MM.1S (cell line): ENCODE measurements around the gene LRRC4B.

ENCODE experiments used
- DNase-seq: peaks from one replicate; pipeline ENCODE4 v3.0.0-alpha.2; 2015
- H2AFZ ChIP-seq: fragments of 300-600 bp; sonication (generic); 2 replicates; pipeline ENCODE4 v1.6.0; 2016; ENCODE audit warnings: antibody characterized with exemption, low read length
- H3F3A ChIP-seq: fragments of 300-600 bp; sonication (generic); 2 replicates; pipeline ENCODE4 v1.6.1; 2016; ENCODE audit warnings: mild to moderate bottlenecking, antibody characterized with exemption, low read length, moderate library complexity, mixed read lengths; ENCODE audit not compliant: insufficient read depth
- H3K27ac ChIP-seq: fragments of 300-600 bp; sonication (generic); 2 replicates; pipeline ENCODE4 v1.5.1; 2016; ENCODE audit warnings: mild to moderate bottlenecking, low read length
- H3K27me3 ChIP-seq: fragments of 300-600 bp; sonication (generic); replicated peaks from 2 replicates; pipeline ENCODE4 v1.6.0; 2016; ENCODE audit warnings: low read length; ENCODE audit not compliant: insufficient read depth
- H3K36me3 ChIP-seq: fragments of 300-600 bp; sonication (generic); replicated peaks from 2 replicates; pipeline ENCODE4 v1.6.1; 2016; ENCODE audit warnings: mild to moderate bottlenecking, low read length, mixed read lengths; ENCODE audit not compliant: insufficient read depth
- H3K4me1 ChIP-seq: fragments of 300-600 bp; sonication (generic); 2 replicates; pipeline ENCODE4 v1.6.1; 2016; ENCODE audit warnings: low read length, mixed read lengths
- H3K4me2 ChIP-seq: fragments of 300-600 bp; sonication (generic); 2 replicates; pipeline ENCODE4 v1.6.0; 2016; ENCODE audit warnings: low read depth, low read length
- H3K4me3 ChIP-seq: fragments of 300-600 bp; sonication (generic); 2 replicates; pipeline ENCODE4 v1.5.1; 2016; ENCODE audit warnings: low read length, mixed read lengths
- H3K79me2 ChIP-seq: fragments of 300-600 bp; sonication (generic); 2 replicates; pipeline ENCODE4 v1.6.1; 2016; ENCODE audit warnings: mixed run types, low read length, mixed read lengths
- H3K9ac ChIP-seq: fragments of 300-600 bp; sonication (generic); 2 replicates; pipeline ENCODE4 v1.6.1; 2016; ENCODE audit warnings: low read length, mixed read lengths
- H3K9me2 ChIP-seq: fragments of 300-600 bp; sonication (generic); replicated peaks from 2 replicates; pipeline ENCODE4 v1.6.1; 2016; ENCODE audit warnings: mild to moderate bottlenecking, low read length, mixed read lengths; ENCODE audit not compliant: insufficient read depth
- H3K9me3 ChIP-seq: fragments of 300-600 bp; sonication (generic); replicated peaks from 2 replicates; pipeline ENCODE4 v1.6.1; 2016; ENCODE audit warnings: mild to moderate bottlenecking, low read length, mixed read lengths; ENCODE audit not compliant: insufficient read depth
- H4K20me1 ChIP-seq: fragments of 300-600 bp; sonication (generic); 2 replicates; pipeline ENCODE4 v1.6.1; 2016; ENCODE audit warnings: mild to moderate bottlenecking, low read length, moderate library complexity, mixed read lengths; ENCODE audit not compliant: insufficient read depth
- CTCF ChIP-seq: fragments of 300-600 bp; sonication (generic); IDR thresholded peaks from 2 replicates; pipeline ENCODE4 v1.5.1; 2016; ENCODE audit warnings: antibody characterized with exemption, low read length, mixed read lengths
- EZH2 ChIP-seq: fragments of 300-600 bp; sonication (generic); optimal IDR thresholded peaks from 2 replicates; pipeline ENCODE3; 2017; ENCODE audit warnings: low read depth, mild to moderate bottlenecking, antibody characterized with exemption, low read length, mixed read lengths
- EZH2phosphoT487 ChIP-seq: fragments of 300-600 bp; sonication (generic); IDR thresholded peaks from 2 replicates; pipeline ENCODE4 v1.6.1; 2018; ENCODE audit warnings: antibody characterized with exemption, low read length

LRRC4B gene

GRCh38 chr19:50490411-50490811, 77.8 kb downstream of the LRRC4B start:
- Histone ChIP-seq H3K9ac (no peak overlapping the region), H3K27ac (no peak overlapping the region), H3K9me3 (no peaks in the 10 kb centered on the region), H3K4me3 (no peak overlapping the region), H3F3A (no peaks in the 10 kb centered on the region), H3K4me2 (no peak overlapping the region), H3K27me3 (no peaks in the 10 kb centered on the region), H4K20me1 (no peaks in the 10 kb centered on the region), H3K9me2 (no peaks in the 10 kb centered on the region), H3K79me2 (no peaks in the 10 kb centered on the region), H3K36me3 (no peaks in the 10 kb centered on the region), H2AFZ (no peak overlapping the region), H3K4me1 (no peaks in the 10 kb centered on the region)
- TF ChIP-seq CTCF (no peak), EZH2phosphoT487 (no peak), EZH2 (no peak)
- DNase-seq, result no peak

GRCh38 chr19:50489461-50490011, 78.7 kb downstream of the LRRC4B start:
- TF ChIP-seq EZH2phosphoT487, result no peak
- no peak for TF ChIP-seq EZH2
- TF ChIP-seq CTCF, result no peak
- Histone ChIP-seq H3K9me3 (no peaks in the 10 kb centered on the region), H3K4me2 (no peak overlapping the region), H3K9ac (no peak overlapping the region), H3K9me2 (no peaks in the 10 kb centered on the region), H3K27me3 (no peaks in the 10 kb centered on the region), H3K79me2 (no peaks in the 10 kb centered on the region), H2AFZ (no peak overlapping the region), H3K36me3 (no peaks in the 10 kb centered on the region), H3K27ac (no peak overlapping the region), H4K20me1 (no peaks in the 10 kb centered on the region), H3K4me3 (no peak overlapping the region), H3F3A (no peaks in the 10 kb centered on the region), H3K4me1 (no peaks in the 10 kb centered on the region)
- no peak for DNase-seq

DNA sequence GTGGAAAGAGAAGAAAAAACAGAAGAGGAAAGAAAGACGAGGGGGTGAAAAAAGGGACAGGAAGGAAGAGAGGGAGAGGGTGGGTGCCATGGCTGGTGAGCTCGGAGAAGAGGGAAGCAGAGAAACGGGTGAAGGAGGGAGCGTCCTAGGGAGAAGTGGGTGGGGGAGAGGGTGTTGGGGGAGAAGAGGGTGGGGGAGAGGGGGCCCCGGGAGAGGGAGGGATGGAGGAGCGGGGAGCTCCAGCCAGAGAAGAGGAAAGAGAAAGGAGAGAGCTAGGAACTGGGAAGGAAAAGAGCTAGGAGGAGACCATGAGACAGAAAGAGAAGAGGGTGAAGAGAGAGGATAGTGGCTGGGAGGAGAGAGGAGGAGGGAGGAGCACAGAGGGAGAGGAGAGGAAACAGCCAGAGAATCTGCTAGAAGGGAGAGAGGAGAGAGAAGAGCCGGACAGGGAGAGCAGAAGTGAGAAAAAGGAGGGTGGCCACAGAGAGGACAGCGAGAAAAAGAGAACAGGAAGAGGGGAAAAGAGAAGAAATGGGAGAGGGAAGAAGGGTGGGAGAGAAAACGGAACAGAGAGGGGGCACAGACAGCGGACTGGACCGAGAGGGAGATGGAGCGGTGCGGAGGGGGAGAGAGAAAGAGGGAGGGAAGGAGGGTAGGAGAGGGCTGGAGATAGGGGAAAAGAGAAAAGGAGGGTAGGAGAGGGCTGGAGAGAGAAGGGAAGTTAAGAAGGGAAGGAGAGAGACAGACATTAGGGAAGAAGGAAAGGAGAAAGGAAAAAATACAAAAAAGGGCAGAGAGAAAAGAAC, 79.6 kb downstream of the LRRC4B start:
- H3K4me1 ChIP-seq, result no peaks in the 10 kb centered on the region
- H3K9me2 ChIP-seq, result no peaks in the 10 kb centered on the region
- no peak overlapping the region for H2AFZ ChIP-seq
- no peaks in the 10 kb centered on the region for H3K36me3 ChIP-seq
- H3F3A ChIP-seq, result no peaks in the 10 kb centered on the region
- no peak overlapping the region for H3K4me2 ChIP-seq
- H3K4me3 ChIP-seq, result no peak overlapping the region
- DNase-seq, result no peak
- no peaks in the 10 kb centered on the region for H4K20me1 ChIP-seq
- H3K9ac ChIP-seq, result no peak overlapping the region
- H3K27ac ChIP-seq, result no peak overlapping the region
- TF ChIP-seq CTCF (no peak), EZH2 (no peak), EZH2phosphoT487 (no peak)
- no peaks in the 10 kb centered on the region for H3K79me2 ChIP-seq
- no peaks in the 10 kb centered on the region for H3K9me3 ChIP-seq
- H3K27me3 ChIP-seq, result no peaks in the 10 kb centered on the region
